ENCODE results near the gene RBKS. TPM values are rescaled to one million over a fixed set of nuclear protein-coding genes. Genes with fewer than 3 reads are reported as not detected.
A peak's percentile ranks its signal among the peaks of the same experiment; 100 is the strongest.
"Not testable (repeated sequence)": the region's sequence is repeated elsewhere in the genome, so short reads cannot be mapped to it uniquely, and the experiment has no call there.

Gene RBKS
- polyA plus RNA-seq, 3 donors: 7.5 to 9.1 (median 8.8) TPM

DNA sequence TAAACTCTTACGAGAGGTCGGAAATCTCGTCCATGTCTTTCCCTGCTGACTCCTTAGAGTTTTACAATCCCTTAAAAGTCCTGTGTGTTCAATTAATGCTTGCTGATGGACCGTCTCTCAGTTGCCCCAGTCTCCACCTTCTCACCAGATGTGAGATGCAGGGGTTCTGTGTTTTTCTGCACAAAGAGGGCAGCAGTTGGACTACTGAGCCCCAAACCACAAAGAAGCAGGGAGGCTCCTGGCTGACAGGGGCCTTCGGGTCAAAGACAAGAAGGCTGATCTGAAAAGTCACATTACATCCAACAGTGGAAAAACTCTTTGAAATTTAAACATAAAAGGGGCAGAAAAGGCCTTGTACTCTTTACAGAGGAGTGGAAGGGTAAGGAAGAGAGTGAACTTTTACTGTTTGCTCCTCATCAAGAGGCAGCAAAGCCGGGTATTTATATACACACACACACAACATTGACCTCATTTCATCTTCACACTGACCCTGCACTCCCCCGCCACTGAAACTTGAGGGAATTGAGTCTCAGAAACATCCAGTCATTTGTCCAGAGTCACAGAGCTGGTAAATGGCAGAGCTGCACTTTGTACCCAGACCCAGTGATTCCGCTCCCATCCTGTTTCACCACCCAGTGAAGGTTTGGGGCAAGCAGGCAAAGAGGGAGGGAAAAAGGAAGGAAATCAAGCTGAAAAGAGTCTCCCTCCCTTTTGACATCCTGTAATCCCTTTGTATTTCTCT lies 94.9 kb downstream of the RBKS start:
- no peak for DNase-seq (ENCODE audit: extremely low read depth in 1 of 11, low read depth in 9 of 11, low spot score in 4 of 11)

DNA sequence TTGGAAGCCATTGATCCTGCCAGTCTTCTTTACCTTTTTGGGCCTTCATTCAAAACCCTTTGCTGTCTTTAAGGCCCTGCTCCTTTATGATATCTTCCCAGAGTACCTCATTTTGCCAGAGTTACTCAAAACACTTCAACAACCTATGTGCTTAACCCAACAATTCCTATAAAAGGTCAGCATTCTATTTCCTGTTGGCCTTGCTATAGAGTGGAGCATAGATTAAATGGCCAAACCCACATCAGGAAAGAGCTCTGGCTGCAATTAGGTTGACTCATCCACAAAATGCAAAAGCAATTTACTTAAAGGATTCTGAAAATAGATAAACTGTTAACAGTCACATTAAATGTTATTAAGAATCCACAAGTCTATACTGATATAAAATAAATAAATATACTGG lies 97.4 kb downstream of the RBKS start:
- DNase-seq (ENCODE audit: extremely low read depth in 1 of 11, low read depth in 9 of 11, low spot score in 4 of 11): no peak

DNA sequence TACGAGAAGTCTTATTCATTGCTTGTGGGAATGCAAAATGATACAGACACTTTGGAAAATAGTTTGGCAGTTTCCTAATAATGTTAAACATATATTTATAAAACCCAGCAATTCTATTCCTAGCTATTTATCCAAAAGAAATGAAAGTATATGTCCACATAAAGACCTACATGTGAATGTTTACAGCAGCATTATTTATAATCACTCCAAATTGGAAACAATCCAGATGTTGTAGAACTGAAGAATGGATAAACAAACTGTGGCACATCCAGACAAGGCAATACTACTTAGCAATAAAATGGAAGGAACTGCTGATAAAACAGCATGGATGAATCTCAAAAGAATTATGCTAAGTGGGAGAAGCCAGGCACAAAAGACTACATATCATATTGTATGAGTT lies 99.4 kb downstream of the RBKS start:
- no peak for DNase-seq (ENCODE audit: extremely low read depth in 1 of 11, low read depth in 9 of 11, low spot score in 4 of 11)

DNA sequence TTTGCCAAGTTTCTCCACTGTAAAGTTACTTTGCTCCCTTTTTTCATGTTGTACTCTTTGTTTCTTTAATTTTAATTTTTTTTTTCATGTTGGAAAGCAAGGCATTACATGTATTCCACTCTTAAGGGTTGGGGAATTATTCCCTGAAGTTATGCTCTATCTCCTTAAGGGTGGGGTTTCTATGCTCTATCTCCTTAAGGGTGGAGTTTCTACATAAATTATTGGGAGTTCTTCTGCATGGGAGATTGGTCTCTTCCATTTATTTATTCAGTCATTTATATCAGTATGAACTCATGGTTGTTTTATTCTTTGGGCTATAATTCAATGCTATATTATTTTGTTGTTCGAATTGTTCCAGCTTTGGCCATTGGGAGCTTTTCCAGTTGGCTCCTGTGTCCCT lies 107.5 kb downstream of the RBKS start:
- no peak for DNase-seq (ENCODE audit: extremely low read depth in 1 of 11, low read depth in 9 of 11, low spot score in 4 of 11)

DNA sequence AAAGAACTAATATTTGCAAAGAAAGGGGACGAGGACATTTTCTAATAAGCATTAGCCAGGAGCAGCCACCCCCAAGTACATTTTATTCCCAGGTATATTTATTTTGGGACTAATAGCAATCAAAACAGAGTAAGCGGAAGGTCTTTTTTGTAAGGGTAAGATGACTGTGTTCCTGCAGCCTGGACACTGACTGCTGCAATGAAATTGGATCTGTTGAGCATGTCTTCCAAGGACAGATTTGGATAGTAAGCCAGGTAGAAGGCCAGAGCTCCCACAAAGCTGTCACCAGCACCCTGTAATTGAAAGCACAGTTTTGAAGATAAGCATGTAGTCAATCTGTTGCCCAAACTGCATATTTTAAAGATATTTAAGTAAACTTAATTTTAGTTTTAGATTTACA lies 108.7 kb downstream of the RBKS start:
- DNase-seq (ENCODE audit: extremely low read depth in 1 of 11, low read depth in 9 of 11, low spot score in 4 of 11): no peak

DNA sequence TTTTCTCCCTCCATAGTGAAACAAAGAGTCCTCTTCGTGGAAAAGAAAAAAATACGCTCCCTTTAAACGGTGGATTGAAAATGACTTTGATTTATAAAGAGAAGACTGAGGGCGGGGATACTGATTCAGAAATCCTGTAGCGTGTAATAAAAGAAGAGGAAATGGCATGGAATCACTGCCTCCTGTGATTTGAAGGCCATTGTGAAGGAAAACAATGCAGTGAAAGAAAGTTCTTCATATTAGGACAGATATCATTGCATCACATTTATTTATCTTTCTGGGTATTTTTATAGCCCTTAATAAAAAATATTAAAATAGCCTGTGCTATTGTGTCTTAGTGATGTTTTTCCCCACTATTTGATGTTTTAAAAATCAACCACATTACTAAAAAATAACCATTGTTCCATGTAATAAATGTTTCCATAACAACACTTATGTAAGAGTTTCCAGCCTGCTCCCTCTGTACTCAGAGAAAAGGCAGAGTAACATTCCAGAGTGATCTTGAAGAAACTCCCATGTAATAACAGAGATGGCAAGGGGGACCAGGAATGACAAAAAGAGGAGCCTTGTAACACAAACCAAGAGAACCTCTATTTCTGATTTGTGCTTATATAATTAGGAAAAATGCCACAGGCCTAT lies 110.7 kb downstream of the RBKS start:
- DNase-seq (ENCODE audit: extremely low read depth in 1 of 11, low read depth in 9 of 11, low spot score in 4 of 11): no peak

DNA sequence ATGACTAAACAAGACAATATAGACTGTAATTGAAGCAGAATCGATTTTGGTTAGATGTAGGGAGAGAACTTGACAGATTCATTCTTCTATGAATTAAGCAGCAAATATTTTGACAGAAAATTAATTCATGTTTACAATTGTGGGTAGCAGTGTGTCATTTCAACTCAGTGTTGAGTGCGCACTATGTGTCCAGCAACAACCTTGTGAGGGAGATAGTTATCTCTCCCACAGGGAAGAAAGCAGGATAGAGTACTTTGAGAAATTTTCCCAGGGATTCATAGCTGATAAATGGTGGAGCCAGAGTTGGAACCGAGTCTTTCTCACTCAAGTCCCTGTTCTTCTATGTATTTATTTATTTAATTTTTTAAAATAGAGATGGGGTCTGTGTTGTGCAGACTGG lies 113.5 kb downstream of the RBKS start:
- no peak for DNase-seq (ENCODE audit: extremely low read depth in 1 of 11, low read depth in 9 of 11, low spot score in 4 of 11)

DNA sequence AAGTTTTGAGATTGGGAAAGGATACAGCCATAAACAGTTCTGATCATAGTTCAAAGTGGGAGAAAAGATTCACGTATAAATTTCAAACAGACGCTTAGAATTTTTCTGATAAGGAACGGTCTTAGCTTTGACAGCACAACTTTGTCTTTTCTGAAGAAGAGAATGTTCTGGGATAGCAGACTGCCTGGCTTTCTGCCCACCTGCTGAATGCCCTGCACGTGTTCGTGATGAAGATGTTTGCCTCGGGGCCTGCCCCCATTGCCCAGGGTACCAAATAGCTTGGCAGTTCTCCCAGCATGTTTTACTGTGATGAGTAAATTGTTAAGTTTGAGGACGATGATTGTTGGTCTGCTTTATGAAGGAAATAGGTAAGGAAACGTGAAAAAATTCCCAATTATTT lies 114.1 kb downstream of the RBKS start:
- DNase-seq (ENCODE audit: extremely low read depth in 1 of 11, low read depth in 9 of 11, low spot score in 4 of 11): no peak

DNA sequence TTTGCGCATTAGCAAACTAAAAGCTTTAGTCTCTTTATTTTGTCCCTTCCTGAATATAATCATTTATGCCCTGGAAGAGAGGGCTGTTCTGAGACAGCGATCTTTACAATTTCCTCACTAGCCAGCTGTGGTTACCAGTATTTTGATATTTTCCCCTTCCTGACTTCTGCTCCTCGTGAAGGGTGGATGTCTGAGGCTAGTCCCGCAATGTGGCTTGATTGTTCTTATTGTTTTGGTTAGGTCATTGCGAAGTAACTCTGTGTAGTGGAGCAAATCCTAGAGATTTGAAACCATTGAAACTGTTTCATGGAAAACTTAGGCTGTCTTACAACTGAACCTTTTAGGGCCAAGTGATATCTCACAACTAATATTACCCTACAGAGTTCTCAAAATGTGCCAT lies 116.2 kb downstream of the RBKS start:
- DNase-seq (ENCODE audit: extremely low read depth in 1 of 11, low read depth in 9 of 11, low spot score in 4 of 11): no peak

DNA sequence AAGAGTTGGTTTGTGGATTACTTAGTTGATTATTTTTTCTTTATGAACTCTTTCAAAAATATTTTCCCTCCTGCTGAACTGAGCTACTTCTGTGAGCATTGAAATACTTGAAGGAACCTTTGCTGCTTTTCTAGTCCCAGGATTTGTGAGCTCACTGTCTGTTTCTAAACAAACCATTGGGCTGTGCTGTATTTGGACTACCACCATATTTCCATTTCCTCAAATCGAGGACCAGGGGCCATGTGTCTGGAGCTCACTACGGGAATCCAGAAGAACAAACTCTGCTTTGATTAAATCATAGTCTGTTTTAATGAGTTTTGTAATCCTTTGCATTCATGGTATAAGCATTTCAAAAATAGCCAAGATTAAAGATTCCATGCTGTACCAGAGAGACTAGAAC lies 117.4 kb downstream of the RBKS start:
- DNase-seq (ENCODE audit: extremely low read depth in 1 of 11, low read depth in 9 of 11, low spot score in 4 of 11): no peak

DNA sequence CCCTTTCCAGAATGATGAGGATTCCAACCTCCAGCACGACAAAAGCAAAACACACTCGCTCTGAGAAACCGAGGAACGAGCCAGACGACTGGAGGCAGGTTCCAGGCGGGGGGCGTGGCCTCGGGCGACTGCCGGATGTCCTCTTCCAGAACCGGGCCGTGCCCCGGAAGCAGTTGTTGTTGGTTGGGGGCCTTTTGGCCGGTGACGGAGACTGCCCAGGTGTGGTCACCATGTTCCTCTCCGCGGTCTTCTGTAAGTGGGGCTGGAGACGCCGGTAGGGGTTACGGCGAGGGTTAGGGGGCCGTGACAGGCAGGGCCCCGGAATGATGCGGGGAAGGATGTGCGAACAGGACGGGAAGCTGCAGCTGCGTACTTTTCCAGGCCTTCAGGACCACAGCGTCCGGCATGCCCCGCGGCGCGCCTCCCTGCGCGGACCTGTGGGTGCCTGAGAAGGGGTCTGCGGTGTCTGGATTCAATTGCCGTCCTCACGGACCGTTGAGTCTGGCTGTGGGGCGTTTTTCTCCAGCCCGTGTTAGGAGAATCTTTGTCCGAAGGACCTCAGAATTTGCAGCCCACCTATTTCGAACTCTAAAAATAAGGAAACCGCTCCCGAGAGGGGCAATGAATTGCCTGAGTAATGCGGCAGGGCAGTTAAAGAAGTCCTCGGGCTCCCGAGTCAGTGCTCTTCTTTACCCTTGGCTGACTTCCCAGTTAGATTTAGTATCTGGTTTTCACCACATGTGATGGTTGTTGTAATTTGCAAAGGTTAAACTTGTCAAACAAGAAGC lies 118.4 kb downstream of the RBKS start, which contains the start of gene MRPL33:
Gene MRPL33 (plus strand): TSS at position 172 of the 788 bp plus-strand sequence. CDS start 59 bp downstream, at position 231.
- peak; percentile 84 to 94 (median 91) for DNase-seq (ENCODE audit: extremely low read depth in 1 of 11, low read depth in 9 of 11, low spot score in 4 of 11)

DNA sequence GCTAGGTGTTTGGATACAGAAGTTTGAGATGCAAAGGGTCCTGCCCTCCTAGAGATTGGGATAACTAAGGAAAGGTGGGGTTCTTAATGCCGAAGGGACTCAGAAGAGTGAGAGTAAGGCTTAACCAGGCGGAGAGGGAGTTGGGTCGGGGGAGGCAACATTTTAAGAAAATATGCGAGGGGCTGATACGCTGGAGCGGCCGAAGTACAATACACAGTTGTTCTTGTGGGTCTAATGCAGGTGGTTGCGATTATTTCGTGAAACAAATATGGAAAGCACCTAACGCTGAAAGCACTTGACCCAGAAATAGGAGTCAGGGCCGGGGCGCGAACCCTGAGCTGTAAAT lies 119.0 kb downstream of the RBKS start:
- DNase-seq (ENCODE audit: extremely low read depth in 1 of 11, low read depth in 9 of 11, low spot score in 4 of 11): no peak

DNA sequence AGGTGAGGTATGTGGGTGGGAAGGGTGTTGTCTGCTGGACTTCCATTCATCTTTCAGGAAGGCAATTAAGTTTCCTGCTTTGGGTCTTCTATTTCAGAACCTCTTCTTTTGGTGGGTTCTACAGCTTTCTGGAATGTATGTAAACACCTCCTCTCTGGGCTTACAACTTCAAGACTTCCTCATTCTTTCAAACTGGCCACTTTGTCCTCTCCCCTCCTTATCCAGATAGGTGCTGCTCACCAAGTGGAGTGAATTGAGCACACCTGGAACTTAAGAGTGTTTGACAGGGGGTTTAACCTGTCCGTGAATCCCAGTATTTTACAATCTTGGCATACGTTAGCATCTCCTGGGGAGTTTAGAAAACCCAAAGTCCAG lies 123.9 kb downstream of the RBKS start:
- DNase-seq (ENCODE audit: extremely low read depth in 1 of 11, low read depth in 9 of 11, low spot score in 4 of 11): no peak

DNA sequence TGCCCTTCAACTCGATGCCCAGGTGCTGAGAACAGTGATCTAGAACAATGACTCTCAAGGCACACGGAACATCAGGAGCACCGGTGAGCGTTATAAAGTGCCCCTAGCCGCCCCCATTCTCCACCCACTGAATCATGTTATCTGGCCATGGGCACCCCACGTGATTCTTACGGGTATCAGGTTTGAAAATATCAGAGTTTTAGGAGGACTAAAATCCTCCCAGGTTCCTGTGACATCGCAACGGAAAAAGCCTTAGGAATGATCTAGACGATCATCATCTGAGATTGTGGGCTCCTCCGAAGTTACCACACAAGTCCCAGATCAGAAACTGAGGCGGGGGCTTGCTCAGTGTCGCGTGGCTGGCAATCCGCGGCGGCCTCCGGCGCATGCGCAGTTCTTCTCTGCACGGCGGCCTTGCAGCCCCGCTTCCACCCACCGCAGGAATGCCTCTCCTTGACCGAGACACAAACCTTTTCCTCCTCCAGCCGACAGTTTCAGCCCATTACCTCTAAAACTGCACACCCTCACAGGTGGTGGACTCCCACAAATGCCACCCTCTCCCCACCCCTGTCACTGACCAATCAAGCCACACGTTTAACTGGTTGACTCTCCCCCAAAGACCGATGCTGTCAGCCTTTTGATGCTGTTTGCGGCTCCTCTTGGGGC lies 124.4 kb downstream of the RBKS start:
- peak in 9 of 11 donors; percentile 71 to 91 (median 83) for DNase-seq (ENCODE audit: extremely low read depth in 1 of 11, low read depth in 9 of 11, low spot score in 4 of 11)

DNA sequence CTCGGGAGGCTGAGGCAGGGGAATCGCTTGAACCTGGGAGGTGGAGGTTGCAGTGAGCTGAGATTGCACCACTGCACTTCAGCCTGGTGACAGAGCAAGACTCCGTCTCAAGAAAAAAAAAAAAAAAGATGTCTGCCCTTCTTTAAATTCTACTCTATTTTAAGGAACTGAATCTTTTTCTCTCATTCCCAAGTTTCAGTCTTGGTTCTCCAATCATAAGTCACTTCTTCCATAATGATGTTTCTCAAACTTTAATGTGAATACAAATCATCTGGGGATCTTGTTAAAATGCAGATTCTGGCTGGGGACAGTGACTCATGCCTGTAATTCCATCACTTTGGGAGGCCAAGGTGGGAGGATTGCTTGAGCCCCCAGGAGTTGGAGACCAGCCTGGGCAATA lies 125.7 kb downstream of the RBKS start:
- DNase-seq (ENCODE audit: extremely low read depth in 1 of 11, low read depth in 9 of 11, low spot score in 4 of 11): not testable (repeated sequence)

DNA sequence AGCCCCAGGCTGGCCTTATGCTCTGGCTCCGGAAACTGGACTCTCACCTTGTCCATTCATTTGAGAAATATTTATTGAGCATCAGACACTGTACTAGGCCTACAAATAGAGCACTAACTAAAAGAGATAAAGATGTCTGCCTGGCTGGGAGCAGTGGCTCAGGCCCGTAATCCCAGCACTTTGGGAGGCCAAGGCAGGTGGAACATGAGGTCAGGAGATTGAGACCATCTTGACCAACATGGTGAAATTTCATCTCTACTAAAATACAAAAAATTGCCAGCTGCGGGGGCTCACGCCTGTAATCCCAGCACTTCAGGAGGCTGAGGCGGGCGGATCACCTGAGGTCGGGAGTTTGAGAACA lies 126.3 kb downstream of the RBKS start:
- no peak for DNase-seq (ENCODE audit: extremely low read depth in 1 of 11, low read depth in 9 of 11, low spot score in 4 of 11)

DNA sequence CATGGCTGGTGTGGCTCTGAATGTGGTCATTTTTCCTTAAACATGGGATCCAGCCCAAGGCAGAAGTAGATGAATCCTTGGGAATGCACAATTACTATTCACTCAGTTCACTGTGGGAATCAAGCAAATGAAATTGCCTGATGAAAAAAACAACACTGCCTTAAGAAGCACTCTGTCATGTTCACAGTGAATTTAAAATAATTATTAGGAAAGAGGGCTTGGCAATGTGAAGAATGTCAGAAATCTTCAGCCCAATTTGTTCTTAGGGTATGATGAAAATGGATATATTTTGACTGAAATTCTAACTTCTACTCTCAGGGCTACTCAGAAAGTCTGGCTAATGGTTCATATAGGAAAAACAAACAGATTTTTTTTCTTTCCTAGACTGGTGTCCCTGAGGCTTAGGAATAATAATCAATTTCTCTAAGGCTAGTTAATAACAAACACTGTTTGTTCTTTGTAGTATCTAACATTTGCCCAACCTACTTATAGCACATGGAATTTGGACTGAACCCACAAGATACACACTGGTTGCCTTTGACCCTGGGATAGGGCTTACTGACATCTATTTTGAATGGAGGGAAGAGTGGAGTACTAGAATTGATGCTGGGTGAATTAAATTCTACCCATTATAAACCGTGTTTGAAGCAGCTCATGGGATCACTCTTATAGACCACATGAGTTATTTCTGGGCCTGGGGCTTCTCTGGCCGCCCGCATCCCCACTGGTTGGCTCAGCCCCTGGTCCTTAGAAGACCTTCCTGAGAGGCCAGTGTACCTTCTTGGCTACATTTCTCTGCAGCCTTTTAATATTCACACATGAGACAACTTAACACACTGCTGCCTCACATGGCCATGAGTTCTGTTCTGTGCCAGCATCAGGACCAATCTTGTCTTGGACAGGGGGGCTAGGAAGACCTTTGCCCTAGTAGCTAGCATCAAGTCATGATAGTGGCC lies 127.0 kb downstream of the RBKS start:
- DNase-seq (ENCODE audit: extremely low read depth in 1 of 11, low read depth in 9 of 11, low spot score in 4 of 11): no peak

DNA sequence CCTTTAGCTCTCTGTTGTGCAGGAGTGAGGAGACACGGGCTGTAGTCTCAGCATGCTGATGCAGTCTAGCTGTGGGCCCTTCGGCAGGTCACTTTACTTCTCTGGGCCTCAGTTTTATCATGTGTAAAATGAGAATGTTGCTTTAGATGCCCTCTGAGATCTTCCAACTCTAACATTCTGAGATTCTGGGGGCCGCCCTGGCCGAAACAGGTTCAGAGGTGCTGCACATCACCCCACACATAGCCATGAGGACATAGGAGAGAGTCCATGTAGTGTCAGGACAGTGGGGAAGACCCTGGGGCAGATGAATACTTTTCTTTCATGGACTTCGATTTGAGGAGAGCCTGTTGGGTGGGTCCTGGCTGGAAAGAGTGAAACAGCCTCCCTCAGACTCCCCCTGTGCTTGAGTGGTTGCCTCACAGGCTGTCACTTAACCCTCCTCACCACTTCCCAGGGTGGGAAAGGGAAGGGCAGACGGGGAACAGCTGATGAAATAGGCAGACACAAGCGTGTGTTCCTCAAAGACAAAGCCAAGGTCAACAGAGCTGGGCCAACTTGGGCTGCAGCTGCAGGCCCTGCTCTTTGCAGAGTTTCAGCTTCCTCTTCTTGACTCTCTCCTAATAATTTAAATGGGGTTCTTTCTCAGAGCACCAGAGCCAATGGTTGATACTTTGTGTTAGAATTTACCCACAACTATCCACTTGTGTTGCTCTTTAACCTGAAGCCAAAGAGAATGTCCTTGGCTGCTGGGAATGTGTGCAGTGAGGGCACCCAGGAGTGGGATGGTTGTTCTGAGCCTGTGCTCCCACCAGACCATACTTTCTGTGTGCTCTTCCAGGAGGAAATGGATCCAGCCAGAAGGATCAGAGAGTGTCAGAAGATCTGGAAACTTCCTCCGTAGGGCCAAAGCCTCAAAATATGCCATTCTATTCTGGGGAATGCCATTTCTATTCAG lies 133.4 kb downstream of the RBKS start:
- no peak for DNase-seq (ENCODE audit: extremely low read depth in 1 of 11, low read depth in 9 of 11, low spot score in 4 of 11)

All from renal cortex interstitium (tissue), 11 donors.